HG03354 (cell line): Measurements from ENCODE around the gene HSPH1.
"Not testable (repeated sequence)": the region's sequence is repeated elsewhere in the genome, so short reads cannot be mapped to it uniquely, and the experiment has no call there.

Source experiments
- ATAC-seq: cut with Tn5 transposase; IDR thresholded peaks from one replicate; pipeline ENCODE4 v1.9.1; 2021; ENCODE audit warnings: mild to moderate bottlenecking; ENCODE audit not compliant: unreplicated experiment, poor library complexity, severe bottlenecking

HSPH1 gene

GRCh38 chr13:31102905-31103304 lies 58.8 kb downstream of the HSPH1 start:
- no peak for ATAC-seq

- no peak for ATAC-seq
Observed at GRCh38 chr13:31101472-31102170, 60.1 kb downstream of the HSPH1 start.

GRCh38 chr13:31100721-31101120 lies 61.0 kb downstream of the HSPH1 start:
- no peak for ATAC-seq

GRCh38 chr13:31097911-31098434 lies 63.7 kb downstream of the HSPH1 start:
- not testable (repeated sequence) for ATAC-seq

GRCh38 chr13:31096654-31097302 lies 64.9 kb downstream of the HSPH1 start:
- ATAC-seq = no peak

GRCh38 chr13:31094331-31095015 lies 67.2 kb downstream of the HSPH1 start:
- ATAC-seq = no peak

GRCh38 chr13:31093145-31093885 lies 68.4 kb downstream of the HSPH1 start:
- ATAC-seq = no peak

- no peak for ATAC-seq
Observed at GRCh38 chr13:31092646-31093045, 69.1 kb downstream of the HSPH1 start.

- ATAC-seq = no peak
Observed at GRCh38 chr13:31090961-31091624, 70.6 kb downstream of the HSPH1 start.

- ATAC-seq = no peak
Observed at GRCh38 chr13:31090096-31090495, 71.6 kb downstream of the HSPH1 start.

GRCh38 chr13:31089649-31090048 lies 72.1 kb downstream of the HSPH1 start:
- ATAC-seq = no peak

GRCh38 chr13:31088826-31089420 lies 72.8 kb downstream of the HSPH1 start:
- ATAC-seq = no peak
